ENCODE data around the gene KIAA1958. TPM values are rescaled to one million over a fixed set of nuclear protein-coding genes. Genes with fewer than 3 reads are reported as not detected.

The KIAA1958 gene
- total and polyA plus RNA-seq, 10 of the 15 experiments (the other 5 are each of a cell fraction or from before 2014, with no cell fraction given): 0.53 to 8.7 (median 4.0) TPM

GRCh38 chr9:112532427-112532826 lies 45.8 kb downstream of the KIAA1958 start:
- CTCF ChIA-PET: interaction anchor here (1.6 kb wide), 1 partner anchor 9 kb away, joined by 5 read pairs; no protein-coding TSS in a partner anchor
- H3K4me3 ChIP-seq: no peak overlapping the region
- H3K9ac ChIP-seq (ENCODE audit: control insufficient read depth, insufficient read depth, low read length): no peak overlapping the region
- POLR2A ChIA-PET: interaction anchor here (1.0 kb wide), 1 partner anchor 14 kb away, joined by 3 read pairs; no protein-coding TSS in a partner anchor
- ATAC-seq (no peak), DNase-seq (ENCODE audit: low read depth, low spot score) (no peak), FAIRE-seq (no peak)
- 57% methylated on average over 1 of the region's 1 CpG for WGBS (ENCODE audit: insufficient coverage, insufficient replicate concordance, low lambda C conversion rate, missing lambda C conversion rate)
- no peak overlapping the region for H3K4me2 ChIP-seq (ENCODE audit: control insufficient read depth, insufficient read depth)
- H3K36me3 ChIP-seq (ENCODE audit: control insufficient read depth in 2 of 2, insufficient read depth in 2 of 2, low read length in 1 of 2): no peaks in the 10 kb centered on the region
- intact Hi-C loops (cut with micrococcal nuclease; ENCODE audit: unreplicated experiment): no loop called here
- SMC1A ChIA-PET (ENCODE audit: uncharacterized antibody, unreplicated experiment): no interaction called here
- no peaks in the 10 kb centered on the region; the same call in 1 of the 2 replicates for H3K79me2 ChIP-seq (ENCODE audit: control insufficient read depth, insufficient read depth, low read length)
- no peak for TF ChIP-seq BHLHE40 (IDR thresholded peaks at IDR 0.05; ENCODE audit: borderline replicate concordance in 1 of 2, low read depth in 2 of 2, low read length in 1 of 2)
- no peak for TF ChIP-seq KLF5 (IDR thresholded peaks at IDR 0.05; ENCODE audit: partially characterized antibody)
- TF ChIP-seq REST (IDR thresholded peaks at IDR 0.05; ENCODE audit: low read depth, low read length): no peak
- no peak for TF ChIP-seq RUNX3 (IDR thresholded peaks at IDR 0.05; ENCODE audit: low read length)
- TF ChIP-seq JUND (IDR thresholded peaks at IDR 0.05; ENCODE audit: low read depth, low read length): no peak
- TF ChIP-seq SMAD5 (IDR thresholded peaks at IDR 0.05; ENCODE audit: low read depth): no peak
- no peak for TF ChIP-seq GATAD2B (conservative IDR thresholded peaks at IDR 0.05; ENCODE audit: low read depth)
- TF ChIP-seq POLR2AphosphoS2 (IDR thresholded peaks at IDR 0.05; ENCODE audit: low read depth, low read length): no peak
- no peak for TF ChIP-seq PAX5 (IDR thresholded peaks at IDR 0.05; ENCODE audit: borderline replicate concordance, low read depth, low read length)
- no peak for TF ChIP-seq MEF2B (IDR thresholded peaks at IDR 0.05; ENCODE audit: partially characterized antibody, poor library complexity, severe bottlenecking)
- no TSS peak for BruUV-seq (replicated peaks)
- RAD21 ChIA-PET (ENCODE audit: unreplicated experiment): interaction anchor here (0.6 kb wide), 1 partner anchor 231 kb away, joined by 3 read pairs; no protein-coding TSS in a partner anchor
- H4K20me1 ChIP-seq (ENCODE audit: control insufficient read depth, insufficient read depth): no peaks in the 10 kb centered on the region
- no peaks in the 10 kb centered on the region for H3K27me3 ChIP-seq (replicated peaks in 1 of 2; ENCODE audit: control insufficient read depth in 2 of 2, insufficient read depth in 2 of 2, low read length in 1 of 2)
- no peaks in the 10 kb centered on the region for H3K9me3 ChIP-seq (replicated peaks; ENCODE audit: control insufficient read depth, insufficient read depth, low read length)
- no peak overlapping the region for H2AFZ ChIP-seq (ENCODE audit: control insufficient read depth, low read depth, low read length)
- H3K27ac ChIP-seq (ENCODE audit: control insufficient read depth, insufficient read depth): no peak overlapping the region
- in situ Hi-C loops (cut with MboI): no loop called here
- no peaks in the 10 kb centered on the region for H3K4me1 ChIP-seq (ENCODE audit: control insufficient read depth, insufficient read depth, low read length)

Data from GM12878 (cell line).